Activated naive CD8-positive, alpha-beta T cell (primary cell): Measurements from ENCODE around the gene VWCE.

Experiments
- H3K27ac Mint-ChIP-seq: one replicate; pipeline ENCODE4 v1.8.0; 2021; ENCODE audit warnings: mixed read lengths
- H3K27me3 Mint-ChIP-seq: one replicate; pipeline ENCODE4 v1.8.0; 2021; ENCODE audit warnings: mixed read lengths
- H3K36me3 Mint-ChIP-seq: one replicate; pipeline ENCODE4 v1.8.0; 2021; ENCODE audit warnings: mixed read lengths
- H3K4me1 Mint-ChIP-seq: one replicate; pipeline ENCODE4 v1.8.0; 2021; ENCODE audit warnings: low read depth, mixed read lengths
- H3K4me3 Mint-ChIP-seq: one replicate; pipeline ENCODE4 v1.8.0; 2021; ENCODE audit warnings: mild to moderate bottlenecking, mixed read lengths
- H3K9me3 Mint-ChIP-seq: one replicate; pipeline ENCODE4 v1.8.0; 2021; ENCODE audit warnings: low read depth, mixed read lengths

VWCE gene

GRCh38 chr11:61305417-61305816 is 10.3 kb upstream of the VWCE start:
- peaks cover 12% of the 10 kb centered on the region for H3K36me3 Mint-ChIP-seq
- peaks cover 3% of the 10 kb centered on the region for H3K4me1 Mint-ChIP-seq
- no peaks in the 10 kb centered on the region for H3K27me3 Mint-ChIP-seq
- no peaks in the 10 kb centered on the region for H3K9me3 Mint-ChIP-seq
- H3K4me3 Mint-ChIP-seq = no peak overlapping the region
- H3K27ac Mint-ChIP-seq = no peak overlapping the region

- Mint-ChIP-seq H3K27ac (no peak overlapping the region), H3K4me3 (no peak overlapping the region), H3K4me1 (peaks cover 13% of the 10 kb centered on the region), H3K36me3 (peaks cover 12% of the 10 kb centered on the region), H3K9me3 (no peaks in the 10 kb centered on the region), H3K27me3 (no peaks in the 10 kb centered on the region)
Measured at GRCh38 chr11:61303725-61304124, 8.6 kb upstream of the VWCE start.

GRCh38 chr11:61302550-61302949 is 7.4 kb upstream of the VWCE start:
- H3K4me1 Mint-ChIP-seq = peaks cover 25% of the 10 kb centered on the region
- no peak overlapping the region for H3K4me3 Mint-ChIP-seq
- peaks cover 15% of the 10 kb centered on the region for H3K36me3 Mint-ChIP-seq
- no peaks in the 10 kb centered on the region for H3K9me3 Mint-ChIP-seq
- H3K27ac Mint-ChIP-seq = no peak overlapping the region
- H3K27me3 Mint-ChIP-seq = no peaks in the 10 kb centered on the region

DNA sequence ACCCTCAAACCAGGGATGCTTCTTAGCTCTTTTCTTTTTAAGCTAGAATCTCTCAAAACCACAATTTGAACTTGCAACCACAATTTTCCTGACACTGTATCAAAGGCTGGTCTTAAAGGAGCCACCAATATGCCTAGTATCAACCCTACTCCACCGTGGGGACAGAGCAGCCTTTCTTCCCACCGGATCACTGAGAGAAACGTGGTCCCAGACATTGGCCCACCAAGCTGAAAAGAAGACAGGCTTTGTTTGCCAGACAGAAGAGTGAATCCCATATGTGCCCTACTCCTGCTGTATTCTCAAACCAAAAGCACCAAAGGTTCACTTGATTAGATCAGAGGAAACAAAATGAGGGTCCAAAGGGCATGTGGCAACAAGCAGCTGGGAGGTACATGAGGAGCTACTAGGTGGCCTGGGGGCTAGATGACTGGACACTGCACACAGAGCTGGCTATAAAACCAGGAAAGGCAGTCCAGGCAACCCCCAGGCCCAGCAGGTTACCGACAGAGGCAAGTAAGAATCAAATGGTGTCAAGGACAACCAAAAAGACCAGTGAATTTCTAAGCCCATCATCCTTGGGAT is 3.6 kb upstream of the VWCE start:
- H3K36me3 Mint-ChIP-seq = peaks cover 20% of the 10 kb centered on the region
- no peaks in the 10 kb centered on the region for H3K9me3 Mint-ChIP-seq
- H3K4me1 Mint-ChIP-seq = peaks cover 36% of the 10 kb centered on the region
- no peaks in the 10 kb centered on the region for H3K27me3 Mint-ChIP-seq
- no peak overlapping the region for H3K4me3 Mint-ChIP-seq
- no peak overlapping the region for H3K27ac Mint-ChIP-seq

DNA sequence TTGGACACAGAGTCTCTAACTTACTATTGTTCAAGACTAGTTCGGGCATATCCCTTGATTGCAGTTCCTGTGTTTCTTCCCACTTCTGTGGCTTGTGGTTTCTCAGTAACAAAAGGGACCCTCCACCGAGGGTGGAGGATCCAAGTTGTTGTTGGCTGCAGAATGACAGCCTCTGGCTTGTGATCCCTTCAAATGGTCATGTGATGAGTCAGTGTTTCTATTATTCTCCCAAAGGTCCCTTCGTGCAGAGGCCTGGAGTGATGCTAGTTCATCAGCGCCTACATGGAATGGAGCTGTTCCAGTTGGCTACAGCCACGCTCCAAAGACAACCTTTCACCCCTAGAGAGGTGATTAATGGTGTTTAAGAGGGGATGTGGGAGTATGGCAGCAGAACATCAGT is 2.6 kb upstream of the VWCE start:
- no peaks in the 10 kb centered on the region for H3K27me3 Mint-ChIP-seq
- no peaks in the 10 kb centered on the region for H3K9me3 Mint-ChIP-seq
- H3K4me1 Mint-ChIP-seq = peaks cover 42% of the 10 kb centered on the region
- H3K4me3 Mint-ChIP-seq = peak overlapping the region; percentile 0
- H3K27ac Mint-ChIP-seq = peak overlapping the region; percentile 19
- peaks cover 20% of the 10 kb centered on the region for H3K36me3 Mint-ChIP-seq

- Mint-ChIP-seq H3K4me1 (peaks cover 45% of the 10 kb centered on the region), H3K4me3 (peak overlapping the region; percentile 44), H3K27ac (peak overlapping the region; percentile 19), H3K27me3 (peaks cover 3% of the 10 kb centered on the region), H3K9me3 (no peaks in the 10 kb centered on the region), H3K36me3 (peaks cover 22% of the 10 kb centered on the region)
Measured at GRCh38 chr11:61297341-61297740, 2.2 kb upstream of the VWCE start.

GRCh38 chr11:61295596-61295926 is 445 bp upstream of the VWCE start:
- Mint-ChIP-seq H3K27me3 (peaks cover 4% of the 10 kb centered on the region), H3K9me3 (no peaks in the 10 kb centered on the region), H3K36me3 (peaks cover 16% of the 10 kb centered on the region), H3K4me3 (peak overlapping the region; percentile 73), H3K4me1 (peaks cover 46% of the 10 kb centered on the region), H3K27ac (no peak overlapping the region)

DNA sequence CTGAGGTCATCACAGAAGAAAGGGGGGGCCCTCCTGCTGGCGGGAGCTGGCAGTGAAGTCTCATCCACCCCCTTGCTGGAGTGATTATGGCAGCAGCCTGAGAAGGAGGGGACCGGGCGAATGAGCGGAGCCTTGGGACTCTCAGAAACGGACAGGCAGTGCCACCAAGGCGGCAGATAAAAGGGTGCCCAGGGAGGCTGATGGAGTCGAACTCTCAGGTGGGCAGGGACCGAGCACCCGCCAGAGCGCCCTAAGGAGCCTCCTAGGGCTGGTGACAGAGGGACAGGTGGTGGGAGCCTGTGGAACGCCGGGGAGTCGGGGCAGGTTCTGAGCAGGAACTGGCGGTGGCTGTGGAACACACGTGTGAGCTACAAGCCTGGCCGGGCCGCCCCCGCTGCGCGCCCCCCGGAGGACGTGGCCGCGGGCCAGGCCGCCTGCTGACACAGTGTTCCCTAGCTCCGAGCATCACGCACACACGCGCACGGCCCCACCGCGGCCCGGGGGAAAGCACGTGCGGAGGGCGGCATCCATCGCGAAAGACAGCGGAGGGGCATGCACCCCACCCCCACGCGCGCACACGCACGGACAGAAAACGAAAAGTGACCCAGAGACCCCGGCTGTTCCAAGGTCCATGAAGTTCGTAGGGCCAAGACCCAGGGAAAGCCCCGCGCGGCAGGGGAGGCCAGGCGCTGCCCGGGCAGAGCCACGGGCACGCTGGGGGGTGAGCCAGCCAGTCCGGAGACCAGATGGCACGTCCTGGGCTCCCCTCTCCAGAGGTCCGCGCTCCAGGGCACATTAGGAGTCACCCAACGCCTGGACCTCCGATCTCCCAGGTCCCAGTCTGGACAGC is 1.0 kb downstream of the VWCE start:
- Mint-ChIP-seq H3K36me3 (peaks cover 14% of the 10 kb centered on the region), H3K4me1 (peaks cover 37% of the 10 kb centered on the region), H3K27me3 (peaks cover 4% of the 10 kb centered on the region), H3K4me3 (peak overlapping the region; percentile 94), H3K27ac (peak overlapping the region; percentile 95), H3K9me3 (no peaks in the 10 kb centered on the region)

DNA sequence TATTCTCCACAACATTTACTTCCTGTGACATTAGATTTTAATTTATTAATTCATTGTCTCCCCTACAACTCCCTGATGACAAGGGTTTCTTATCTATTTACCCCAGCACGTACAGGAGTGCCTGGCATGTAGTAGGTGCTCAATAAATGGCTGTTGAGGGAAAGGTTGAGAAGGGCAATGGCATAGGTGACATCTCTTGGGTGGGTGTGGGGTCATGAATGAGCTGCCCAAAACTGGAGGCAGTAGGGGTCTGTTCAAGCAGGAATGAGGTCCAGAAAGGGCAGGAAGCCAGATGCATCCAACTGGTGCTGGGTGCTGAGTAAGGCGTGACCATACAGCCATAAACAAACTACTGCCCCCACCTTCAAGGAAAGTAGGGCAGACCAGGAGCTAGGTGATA is 2.8 kb downstream of the VWCE start:
- Mint-ChIP-seq H3K9me3 (no peaks in the 10 kb centered on the region), H3K36me3 (peaks cover 10% of the 10 kb centered on the region), H3K4me1 (peaks cover 20% of the 10 kb centered on the region), H3K4me3 (peak overlapping the region; percentile 68), H3K27ac (no peak overlapping the region), H3K27me3 (peaks cover 4% of the 10 kb centered on the region)

GRCh38 chr11:61290905-61291690 is 4.0 kb downstream of the VWCE start:
- Mint-ChIP-seq H3K4me3 (no peak overlapping the region), H3K27me3 (peaks cover 4% of the 10 kb centered on the region), H3K27ac (no peak overlapping the region), H3K4me1 (peaks cover 15% of the 10 kb centered on the region), H3K36me3 (peaks cover 7% of the 10 kb centered on the region), H3K9me3 (no peaks in the 10 kb centered on the region)

DNA sequence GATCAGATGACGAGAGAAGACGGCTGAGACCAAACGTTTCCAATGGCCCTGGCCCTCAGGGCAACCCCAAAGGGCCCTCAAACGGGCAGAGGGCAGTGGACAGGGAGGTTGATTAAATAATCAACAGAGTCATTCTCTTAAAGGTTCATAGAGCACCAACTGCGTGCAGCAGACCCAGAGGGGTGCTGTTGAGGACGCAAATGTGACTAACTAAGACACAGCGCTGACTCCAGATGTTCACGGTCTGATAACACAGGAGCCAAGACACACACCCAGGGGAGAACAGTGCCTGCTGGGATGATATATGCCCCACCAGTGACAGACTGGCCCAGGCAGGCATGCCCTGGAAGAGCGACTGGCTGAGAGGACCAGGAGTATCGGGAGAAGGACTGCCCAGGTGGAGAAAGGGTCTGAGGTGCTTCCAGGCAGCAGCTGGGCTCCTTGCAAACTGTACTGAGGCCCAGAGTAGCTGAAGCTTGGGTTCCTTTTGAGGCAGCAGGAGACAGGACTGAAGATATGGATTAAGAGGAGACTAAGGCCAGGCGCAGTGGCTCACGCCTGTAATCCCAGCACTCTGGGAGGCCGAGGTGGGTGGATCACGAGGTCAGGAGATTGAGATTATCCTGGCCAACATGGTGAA is 7.7 kb downstream of the VWCE start:
- Mint-ChIP-seq H3K36me3 (peaks cover 24% of the 10 kb centered on the region), H3K9me3 (no peaks in the 10 kb centered on the region), H3K4me3 (no peak overlapping the region), H3K4me1 (peaks cover 2% of the 10 kb centered on the region), H3K27me3 (peaks cover 2% of the 10 kb centered on the region), H3K27ac (no peak overlapping the region)

DNA sequence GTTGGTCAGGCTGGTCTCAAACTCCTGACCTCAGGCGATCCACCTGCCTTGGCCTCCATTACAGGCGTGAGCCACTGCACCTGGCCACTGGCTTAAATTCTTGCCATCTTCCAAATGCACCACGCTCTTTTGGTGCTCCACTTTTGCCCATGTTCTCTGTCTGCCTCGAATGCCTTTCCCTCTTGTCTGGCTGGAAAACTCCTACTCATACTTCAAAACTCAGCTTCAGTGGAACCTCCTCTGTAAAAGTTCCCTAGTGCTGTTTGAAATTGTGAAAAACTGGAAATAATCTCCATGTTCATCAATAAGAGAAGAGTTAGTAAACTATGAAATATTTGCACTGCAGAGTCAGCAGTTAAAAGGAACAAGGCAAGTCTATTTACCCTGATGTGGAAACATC is 11.5 kb downstream of the VWCE start:
- no peak overlapping the region for H3K27ac Mint-ChIP-seq
- peaks cover 23% of the 10 kb centered on the region for H3K36me3 Mint-ChIP-seq
- H3K4me3 Mint-ChIP-seq = no peak overlapping the region
- no peaks in the 10 kb centered on the region for H3K27me3 Mint-ChIP-seq
- no peaks in the 10 kb centered on the region for H3K4me1 Mint-ChIP-seq
- H3K9me3 Mint-ChIP-seq = no peaks in the 10 kb centered on the region

- peaks cover 3% of the 10 kb centered on the region for H3K4me1 Mint-ChIP-seq
- peaks cover 23% of the 10 kb centered on the region for H3K36me3 Mint-ChIP-seq
- no peaks in the 10 kb centered on the region for H3K9me3 Mint-ChIP-seq
- H3K27me3 Mint-ChIP-seq = no peaks in the 10 kb centered on the region
- no peak overlapping the region for H3K4me3 Mint-ChIP-seq
- no peak overlapping the region for H3K27ac Mint-ChIP-seq
Measured at GRCh38 chr11:61281581-61282250, 13.4 kb downstream of the VWCE start.

DNA sequence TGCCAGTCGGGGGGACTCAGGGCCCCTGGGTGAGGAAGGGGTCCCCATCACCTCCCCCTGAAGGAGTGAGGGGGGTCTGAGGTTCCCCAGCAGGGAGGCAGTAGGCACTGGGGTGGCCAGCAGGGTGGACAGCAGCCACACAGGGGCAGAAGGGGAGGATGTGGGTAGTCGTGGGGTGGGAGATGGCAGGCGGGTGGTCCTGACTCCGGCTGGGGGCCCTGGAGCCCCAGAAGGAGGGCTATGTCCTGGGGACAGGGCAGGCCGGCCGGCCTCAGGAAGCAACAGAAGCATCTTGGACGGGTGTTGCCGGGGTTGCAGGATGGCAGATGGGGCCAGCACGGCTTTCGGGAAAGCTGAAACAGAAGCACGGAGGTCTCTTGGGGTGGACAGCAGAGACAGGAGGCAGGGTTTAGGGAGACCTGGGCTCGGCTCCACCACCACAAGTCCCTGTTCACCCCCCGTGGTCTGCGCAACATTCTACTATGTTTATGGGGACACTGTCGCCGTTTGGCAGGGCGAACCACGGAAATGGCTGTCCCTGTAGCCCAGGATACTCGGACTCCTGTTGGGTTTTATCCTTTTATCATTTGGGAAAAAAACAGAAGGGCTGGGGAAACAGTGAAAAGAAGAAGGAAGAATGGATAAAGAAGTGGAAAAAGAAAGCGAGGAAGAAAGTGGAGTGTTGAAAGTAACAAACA is 14.1 kb downstream of the VWCE start:
- Mint-ChIP-seq H3K36me3 (peaks cover 21% of the 10 kb centered on the region), H3K4me3 (no peak overlapping the region), H3K9me3 (no peaks in the 10 kb centered on the region), H3K27me3 (no peaks in the 10 kb centered on the region), H3K4me1 (peaks cover 3% of the 10 kb centered on the region), H3K27ac (no peak overlapping the region)
